ENCODE data around the gene BEAN1. TPM values are rescaled to one million over a fixed set of nuclear protein-coding genes. Genes with fewer than 3 reads are reported as not detected.

Gene BEAN1
- total RNA-seq, 1 experiment from 2014 or later: 0.24 TPM

DNA sequence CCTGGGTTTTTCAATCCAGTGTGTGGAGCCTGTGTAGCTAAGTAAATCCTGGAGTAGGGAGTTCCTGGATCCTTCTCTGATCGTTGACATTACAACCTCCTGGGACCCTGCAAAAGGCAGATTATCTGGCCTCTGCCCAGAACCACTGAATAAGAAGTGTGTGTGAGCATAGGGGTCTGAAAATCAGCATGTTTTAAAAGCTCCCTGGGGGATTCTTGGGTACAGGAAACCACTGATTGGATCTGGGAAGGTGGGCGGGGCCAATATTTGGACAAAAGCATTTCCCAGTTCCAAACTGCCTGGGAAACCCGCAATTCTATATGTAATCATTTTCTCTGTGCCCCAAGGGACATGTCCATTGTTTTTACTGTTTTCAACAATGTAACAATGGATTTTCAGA, 27.2 kb upstream of the BEAN1 start:
- H4K8ac ChIP-seq (replicated peaks; ENCODE audit: insufficient read length, low read depth, low read length): no peak overlapping the region
- no peak overlapping the region for H4K5ac ChIP-seq (ENCODE audit: insufficient read length, low read depth, low read length)
- no peak overlapping the region for H4K91ac ChIP-seq (ENCODE audit: insufficient read length, low read depth, low read length)
- no peaks in the 10 kb centered on the region for H4K20me1 ChIP-seq (ENCODE audit: control insufficient read depth, insufficient read depth, insufficient read length)
- H3K4ac ChIP-seq (ENCODE audit: low read depth, low read length): no peak overlapping the region
- no peak overlapping the region for H2BK20ac ChIP-seq (ENCODE audit: low read depth, low read length, poor library complexity, severe bottlenecking)
- H3K4me1 ChIP-seq (ENCODE audit: insufficient read depth, low read length): no peaks in the 10 kb centered on the region; the same call in 1 of the 2 replicates
- Mint-ChIP-seq H3K27me3 (ENCODE audit: low read depth) (peaks cover 14% of the 10 kb centered on the region), H3K4me3 (no peak overlapping the region), H3K9me3 (peaks cover 2 to 3% of the 10 kb centered on the region in 2 experiments; a peak in 3 of 5 replicates), H3K4me1 (peaks cover 16 to 20% of the 10 kb centered on the region in 2 experiments), H3K36me3 (ENCODE audit: insufficient read depth in 1 of 3, low read depth in 3 of 3) (no peaks in the 10 kb centered on the region; a peak in 1 of 7 replicates), H3K27ac (no peak overlapping the region)
- H3K18ac ChIP-seq (ENCODE audit: insufficient read length, low read depth, low read length): no peak overlapping the region
- no peak for DNase-seq
- no peaks in the 10 kb centered on the region for H3K79me2 ChIP-seq (ENCODE audit: insufficient read depth, low read length)
- H2BK5ac ChIP-seq (ENCODE audit: insufficient read length, low read length): no peak overlapping the region
- H3K56ac ChIP-seq (ENCODE audit: insufficient read length, low read depth, low read length): no peak overlapping the region
- H2BK15ac ChIP-seq (ENCODE audit: low read depth, low read length): no peak overlapping the region
- WGBS (ENCODE audit: extremely low coverage, insufficient read length, low lambda C conversion rate): no CpG with 5 or more reads among the region's 3 CpGs
- no peak overlapping the region for H3K23ac ChIP-seq (ENCODE audit: insufficient read length, low read depth, low read length)
- H2BK12ac ChIP-seq (ENCODE audit: insufficient read length, low read depth, low read length): no peak overlapping the region
- H3K9ac ChIP-seq (ENCODE audit: extremely low read depth, insufficient read length, low read length): no peak overlapping the region
- no peak overlapping the region for H3K14ac ChIP-seq (ENCODE audit: insufficient read depth, low read length)
- H3K27ac ChIP-seq (ENCODE audit: insufficient read length, low read depth, low read length): no peak overlapping the region
- H3K27me3 ChIP-seq (ENCODE audit: insufficient read depth, low read length): no peaks in the 10 kb centered on the region
- H2BK120ac ChIP-seq (ENCODE audit: low read depth, low read length, poor library complexity, severe bottlenecking): no peak overlapping the region
- no peaks in the 10 kb centered on the region for H3K79me1 ChIP-seq (ENCODE audit: insufficient read depth, low read depth, low read length, poor library complexity, severe bottlenecking)
- TF ChIP-seq, protein P1, sequence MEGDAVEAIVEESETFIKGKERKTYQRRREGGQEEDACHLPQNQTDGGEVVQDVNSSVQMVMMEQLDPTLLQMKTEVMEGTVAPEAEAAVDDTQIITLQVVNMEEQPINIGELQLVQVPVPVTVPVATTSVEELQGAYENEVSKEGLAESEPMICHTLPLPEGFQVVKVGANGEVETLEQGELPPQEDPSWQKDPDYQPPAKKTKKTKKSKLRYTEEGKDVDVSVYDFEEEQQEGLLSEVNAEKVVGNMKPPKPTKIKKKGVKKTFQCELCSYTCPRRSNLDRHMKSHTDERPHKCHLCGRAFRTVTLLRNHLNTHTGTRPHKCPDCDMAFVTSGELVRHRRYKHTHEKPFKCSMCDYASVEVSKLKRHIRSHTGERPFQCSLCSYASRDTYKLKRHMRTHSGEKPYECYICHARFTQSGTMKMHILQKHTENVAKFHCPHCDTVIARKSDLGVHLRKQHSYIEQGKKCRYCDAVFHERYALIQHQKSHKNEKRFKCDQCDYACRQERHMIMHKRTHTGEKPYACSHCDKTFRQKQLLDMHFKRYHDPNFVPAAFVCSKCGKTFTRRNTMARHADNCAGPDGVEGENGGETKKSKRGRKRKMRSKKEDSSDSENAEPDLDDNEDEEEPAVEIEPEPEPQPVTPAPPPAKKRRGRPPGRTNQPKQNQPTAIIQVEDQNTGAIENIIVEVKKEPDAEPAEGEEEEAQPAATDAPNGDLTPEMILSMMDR (conservative IDR thresholded peaks at IDR 0.05): no peak
- H2AK5ac ChIP-seq (ENCODE audit: insufficient read length, low read length): no peak overlapping the region
- H3K4me2 ChIP-seq (ENCODE audit: insufficient read depth, insufficient read length, low read length): no peak overlapping the region
- no peak overlapping the region for H2AFZ ChIP-seq (ENCODE audit: low read length)
- no peaks in the 10 kb centered on the region for H3K9me3 ChIP-seq (ENCODE audit: control insufficient read depth, low read depth, low read length)
- H3T11ph ChIP-seq (ENCODE audit: low read length): no peak overlapping the region
- H3K23me2 ChIP-seq (ENCODE audit: insufficient read length, low read depth, low read length, poor library complexity, severe bottlenecking): no peaks in the 10 kb centered on the region
